Cardiac fibroblast (primary cell): ENCODE measurements around the gene PRR33.

Experiments used
- DNase-seq, 2 donors: peaks; one replicate each; pipeline versions ENCODE4 v3.0.0 to v3.0.0-alpha.2; 2010; ENCODE audit warnings: low read depth in 2 of 2
- H3K4me3 ChIP-seq, 2 donors: replicated peaks in 1 of 2; 1 replicate in 1 of 2; 2 replicates in 1 of 2; pipeline ENCODE4 v1.5.1; 2011; ENCODE audit warnings: low read depth in 2 of 2, low read length in 2 of 2, mild to moderate bottlenecking in 2 of 2, moderate library complexity in 1 of 2
- CTCF ChIP-seq: IDR thresholded peaks from one replicate; pipeline ENCODE4 v1.5.1; 2011; ENCODE audit warnings: low read depth, mild to moderate bottlenecking, low read length, inconsistent platforms

The PRR33 gene

GRCh38 chr11:1927026-1927847 is 35.5 kb upstream of the PRR33 start:
- no peak overlapping the region for H3K4me3 ChIP-seq
- TF ChIP-seq CTCF: no peak
- no peak for DNase-seq

GRCh38 chr11:1926156-1927025 is 34.7 kb upstream of the PRR33 start:
- no peak overlapping the region for H3K4me3 ChIP-seq
- DNase-seq: no peak
- TF ChIP-seq CTCF: no peak

GRCh38 chr11:1925373-1926155 is 33.9 kb upstream of the PRR33 start:
- DNase-seq: no peak
- H3K4me3 ChIP-seq: no peak overlapping the region
- TF ChIP-seq CTCF: no peak

GRCh38 chr11:1924646-1925372 is 33.1 kb upstream of the PRR33 start:
- no peak for DNase-seq
- TF ChIP-seq CTCF: no peak
- no peak overlapping the region for H3K4me3 ChIP-seq

- no peak for DNase-seq
- no peak overlapping the region for H3K4me3 ChIP-seq
- no peak for TF ChIP-seq CTCF
Observed at GRCh38 chr11:1924181-1924580, 32.5 kb upstream of the PRR33 start.
